Measurements from ENCODE around the gene SKI. TPM values are rescaled to one million over a fixed set of nuclear protein-coding genes. Genes with fewer than 3 reads are reported as not detected.

Gene SKI
- total RNA-seq, 1 experiment from 2014 or later: 89.5 TPM

GRCh38 chr1:2307972-2308371 is 79.9 kb downstream of the SKI start:
- Histone ChIP-seq H2AK5ac (ENCODE audit: insufficient read length, low read length) (no peak overlapping the region), H3K79me1 (ENCODE audit: insufficient read depth, low read depth, low read length, poor library complexity, severe bottlenecking) (no peaks in the 10 kb centered on the region), H2BK120ac (ENCODE audit: low read depth, low read length, poor library complexity, severe bottlenecking) (no peak overlapping the region), H3K14ac (ENCODE audit: insufficient read depth, low read length) (no peak overlapping the region), H3K9ac (ENCODE audit: extremely low read depth, insufficient read length, low read length) (no peak overlapping the region), H3K56ac (ENCODE audit: insufficient read length, low read depth, low read length) (no peak overlapping the region), H3K9me3 (ENCODE audit: control insufficient read depth, low read depth, low read length) (no peaks in the 10 kb centered on the region), H4K20me1 (ENCODE audit: control insufficient read depth, insufficient read depth, insufficient read length) (no peaks in the 10 kb centered on the region), H3K18ac (ENCODE audit: insufficient read length, low read depth, low read length) (no peak overlapping the region), H3K27ac (ENCODE audit: insufficient read length, low read depth, low read length) (no peak overlapping the region), H4K8ac (replicated peaks; ENCODE audit: insufficient read length, low read depth, low read length) (no peak overlapping the region), H3K27me3 (ENCODE audit: insufficient read depth, low read length) (no peaks in the 10 kb centered on the region), H3K23me2 (ENCODE audit: insufficient read length, low read depth, low read length, poor library complexity, severe bottlenecking) (no peaks in the 10 kb centered on the region), H4K91ac (ENCODE audit: insufficient read length, low read depth, low read length) (no peak overlapping the region), H2BK15ac (ENCODE audit: low read depth, low read length) (no peak overlapping the region), H3K23ac (ENCODE audit: insufficient read length, low read depth, low read length) (no peak overlapping the region), H3K4me2 (ENCODE audit: insufficient read depth, insufficient read length, low read length) (no peak overlapping the region), H3K79me2 (ENCODE audit: insufficient read depth, low read length) (no peaks in the 10 kb centered on the region), H3K4me1 (ENCODE audit: insufficient read depth, low read length) (no peaks in the 10 kb centered on the region), H3K4ac (ENCODE audit: low read depth, low read length) (no peak overlapping the region), H2BK20ac (ENCODE audit: low read depth, low read length, poor library complexity, severe bottlenecking) (no peak overlapping the region), H4K5ac (ENCODE audit: insufficient read length, low read depth, low read length) (no peak overlapping the region), H2BK12ac (ENCODE audit: insufficient read length, low read depth, low read length) (no peak overlapping the region), H2AFZ (ENCODE audit: low read length) (no peak overlapping the region), H2BK5ac (ENCODE audit: insufficient read length, low read length) (no peak overlapping the region), H3T11ph (ENCODE audit: low read length) (no peak overlapping the region)
- peaks cover 0 to 22% of the 10 kb centered on the region in 2 experiments; a peak in 2 of 4 replicates for H3K4me1 Mint-ChIP-seq
- H3K27me3 Mint-ChIP-seq (ENCODE audit: low read depth): peaks cover 1% of the 10 kb centered on the region; the same call in 1 of the 2 replicates
- no peak for DNase-seq
- H3K4me3 Mint-ChIP-seq: no peak overlapping the region
- peaks cover 22 to 53% (median 48%) of the 10 kb centered on the region in 3 experiments; a peak in 6 of 7 replicates for H3K36me3 Mint-ChIP-seq (ENCODE audit: insufficient read depth in 1 of 3, low read depth in 3 of 3)
- WGBS (ENCODE audit: extremely low coverage, insufficient read length, low lambda C conversion rate): no CpG with 5 or more reads among the region's 15 CpGs
- TF ChIP-seq, protein P1, sequence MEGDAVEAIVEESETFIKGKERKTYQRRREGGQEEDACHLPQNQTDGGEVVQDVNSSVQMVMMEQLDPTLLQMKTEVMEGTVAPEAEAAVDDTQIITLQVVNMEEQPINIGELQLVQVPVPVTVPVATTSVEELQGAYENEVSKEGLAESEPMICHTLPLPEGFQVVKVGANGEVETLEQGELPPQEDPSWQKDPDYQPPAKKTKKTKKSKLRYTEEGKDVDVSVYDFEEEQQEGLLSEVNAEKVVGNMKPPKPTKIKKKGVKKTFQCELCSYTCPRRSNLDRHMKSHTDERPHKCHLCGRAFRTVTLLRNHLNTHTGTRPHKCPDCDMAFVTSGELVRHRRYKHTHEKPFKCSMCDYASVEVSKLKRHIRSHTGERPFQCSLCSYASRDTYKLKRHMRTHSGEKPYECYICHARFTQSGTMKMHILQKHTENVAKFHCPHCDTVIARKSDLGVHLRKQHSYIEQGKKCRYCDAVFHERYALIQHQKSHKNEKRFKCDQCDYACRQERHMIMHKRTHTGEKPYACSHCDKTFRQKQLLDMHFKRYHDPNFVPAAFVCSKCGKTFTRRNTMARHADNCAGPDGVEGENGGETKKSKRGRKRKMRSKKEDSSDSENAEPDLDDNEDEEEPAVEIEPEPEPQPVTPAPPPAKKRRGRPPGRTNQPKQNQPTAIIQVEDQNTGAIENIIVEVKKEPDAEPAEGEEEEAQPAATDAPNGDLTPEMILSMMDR (conservative IDR thresholded peaks at IDR 0.05): no peak
- peak overlapping the region in 1 of 3 experiments; percentile 81; a peak in 2 of 7 replicates for H3K27ac Mint-ChIP-seq
- H3K9me3 Mint-ChIP-seq: no peaks in the 10 kb centered on the region
